DND-41 (cell line): ENCODE measurements around the gene CDCA3.

Experiments
- EZH2 ChIP-seq: IDR thresholded peaks from 3 replicates; pipeline ENCODE4 v1.6.1; 2012; ENCODE audit warnings: borderline replicate concordance, low read depth, mild to moderate bottlenecking, moderate library complexity, low read length, inconsistent platforms; ENCODE audit not compliant: severe bottlenecking
- TF ChIP-seq, protein P1 (sequence below): IDR thresholded peaks from 2 replicates; pipeline ENCODE4 v1.5.1; 2012; ENCODE audit warnings: borderline replicate concordance, low read length, moderate library complexity, mild to moderate bottlenecking; ENCODE audit not compliant: poor library complexity, severe bottlenecking; ENCODE audit errors: extremely low read depth

DNA sequence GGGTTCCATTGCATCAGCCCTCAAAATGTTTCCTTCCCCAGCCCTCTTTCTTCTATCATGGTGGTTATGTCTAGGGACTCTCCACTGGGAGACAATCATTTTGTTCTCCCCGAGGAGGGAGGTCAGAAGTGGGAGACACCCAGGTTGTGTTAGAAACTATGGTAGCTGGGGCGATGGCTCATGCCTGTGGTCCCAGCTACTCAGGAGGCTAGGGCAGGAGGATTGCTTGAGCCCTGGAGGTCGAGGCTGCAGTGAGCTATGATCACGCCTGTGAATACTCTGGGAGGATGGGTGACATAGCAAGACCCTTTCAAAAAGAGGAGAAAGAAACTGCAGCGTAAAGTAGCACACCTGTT lies 40.5 kb upstream of the CDCA3 start:
- TF ChIP-seq, protein P1, sequence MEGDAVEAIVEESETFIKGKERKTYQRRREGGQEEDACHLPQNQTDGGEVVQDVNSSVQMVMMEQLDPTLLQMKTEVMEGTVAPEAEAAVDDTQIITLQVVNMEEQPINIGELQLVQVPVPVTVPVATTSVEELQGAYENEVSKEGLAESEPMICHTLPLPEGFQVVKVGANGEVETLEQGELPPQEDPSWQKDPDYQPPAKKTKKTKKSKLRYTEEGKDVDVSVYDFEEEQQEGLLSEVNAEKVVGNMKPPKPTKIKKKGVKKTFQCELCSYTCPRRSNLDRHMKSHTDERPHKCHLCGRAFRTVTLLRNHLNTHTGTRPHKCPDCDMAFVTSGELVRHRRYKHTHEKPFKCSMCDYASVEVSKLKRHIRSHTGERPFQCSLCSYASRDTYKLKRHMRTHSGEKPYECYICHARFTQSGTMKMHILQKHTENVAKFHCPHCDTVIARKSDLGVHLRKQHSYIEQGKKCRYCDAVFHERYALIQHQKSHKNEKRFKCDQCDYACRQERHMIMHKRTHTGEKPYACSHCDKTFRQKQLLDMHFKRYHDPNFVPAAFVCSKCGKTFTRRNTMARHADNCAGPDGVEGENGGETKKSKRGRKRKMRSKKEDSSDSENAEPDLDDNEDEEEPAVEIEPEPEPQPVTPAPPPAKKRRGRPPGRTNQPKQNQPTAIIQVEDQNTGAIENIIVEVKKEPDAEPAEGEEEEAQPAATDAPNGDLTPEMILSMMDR, result no peak
- TF ChIP-seq EZH2, result no peak
